ENCODE results near the gene LUZP1.

LUZP1 gene

DNA sequence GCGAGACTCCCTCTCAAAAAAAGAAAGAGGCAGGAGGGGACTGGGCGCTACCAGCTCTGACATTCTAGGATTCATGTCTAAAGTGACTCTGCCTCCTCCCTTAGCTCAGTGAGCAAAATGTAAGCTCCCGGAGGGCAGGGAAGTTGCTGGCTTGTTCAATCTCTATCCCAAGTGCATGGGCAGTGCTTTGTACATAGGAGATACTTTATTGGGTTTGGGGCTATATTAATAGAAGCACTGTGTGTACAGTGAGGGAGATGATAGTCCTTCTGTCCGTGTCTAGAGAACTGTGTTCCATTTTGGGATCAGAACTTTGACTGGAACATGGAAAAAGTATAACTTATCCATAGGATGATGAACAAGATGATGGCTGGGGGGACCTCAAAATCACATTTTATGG, 16.7 kb upstream of the LUZP1 start:
- no peaks in the 10 kb centered on the region for H3K4me1 ChIP-seq (ENCODE audit: control insufficient read depth, insufficient read depth, low read length)

DNA sequence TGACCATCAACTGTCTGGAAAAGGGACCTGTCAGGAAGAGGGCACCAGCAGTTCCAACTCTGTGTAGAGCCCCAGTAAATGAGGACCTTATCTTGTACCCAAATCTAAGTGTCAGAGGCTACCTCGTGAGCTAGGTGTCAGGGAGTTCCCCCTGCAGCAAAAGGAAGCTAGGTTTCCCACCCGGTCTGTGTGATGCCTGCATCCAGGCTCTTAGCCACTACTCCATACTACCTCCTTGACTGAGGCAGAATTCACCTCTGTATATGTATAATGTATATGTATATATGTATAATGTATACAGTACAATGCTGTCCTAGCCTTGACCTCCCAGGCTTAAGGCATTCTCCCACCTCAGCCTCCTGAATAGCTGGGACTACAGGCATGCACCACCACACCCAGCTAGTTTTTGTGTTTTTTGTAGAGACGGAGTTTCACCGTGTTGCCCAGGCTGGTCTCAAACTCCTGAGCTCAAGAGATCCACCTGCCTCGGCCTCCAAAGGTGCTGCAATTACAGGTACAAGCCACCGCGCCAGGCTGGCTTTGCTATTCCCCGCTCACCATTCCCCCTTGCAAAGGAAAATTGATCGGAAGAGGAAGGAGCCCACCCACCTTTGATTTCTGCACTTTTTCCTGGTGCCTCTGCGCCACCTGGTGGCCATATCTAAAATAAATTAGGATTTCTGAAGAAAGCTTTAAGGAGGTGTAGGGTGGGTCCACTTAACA, 15.7 kb upstream of the LUZP1 start:
- no peak overlapping the region for H3K9ac ChIP-seq (ENCODE audit: low read depth, low read length)
- H3K9me3 ChIP-seq (ENCODE audit: control insufficient read depth, insufficient read depth, low read length): no peaks in the 10 kb centered on the region
- no peak overlapping the region for H3K4me3 ChIP-seq (ENCODE audit: low read depth, low read length)
- H3K27me3 ChIP-seq (ENCODE audit: control insufficient read depth, insufficient read depth, low read length): peaks cover 9% of the 10 kb centered on the region
- no peaks in the 10 kb centered on the region for H3K4me1 ChIP-seq (ENCODE audit: control insufficient read depth, insufficient read depth, low read length)
- H3K36me3 ChIP-seq (ENCODE audit: control insufficient read depth, insufficient read depth, low read length): no peaks in the 10 kb centered on the region

More for the DNA sequence above, 16.7 kb upstream of the LUZP1 start:
- no peak overlapping the region for H3K4me3 ChIP-seq (ENCODE audit: low read depth, low read length)
- H3K36me3 ChIP-seq (ENCODE audit: control insufficient read depth, insufficient read depth, low read length): no peaks in the 10 kb centered on the region
- H3K9ac ChIP-seq (ENCODE audit: low read depth, low read length): no peak overlapping the region
- H3K27me3 ChIP-seq (ENCODE audit: control insufficient read depth, insufficient read depth, low read length): peaks cover 5% of the 10 kb centered on the region
- no peaks in the 10 kb centered on the region for H3K9me3 ChIP-seq (ENCODE audit: control insufficient read depth, insufficient read depth, low read length)

DNA sequence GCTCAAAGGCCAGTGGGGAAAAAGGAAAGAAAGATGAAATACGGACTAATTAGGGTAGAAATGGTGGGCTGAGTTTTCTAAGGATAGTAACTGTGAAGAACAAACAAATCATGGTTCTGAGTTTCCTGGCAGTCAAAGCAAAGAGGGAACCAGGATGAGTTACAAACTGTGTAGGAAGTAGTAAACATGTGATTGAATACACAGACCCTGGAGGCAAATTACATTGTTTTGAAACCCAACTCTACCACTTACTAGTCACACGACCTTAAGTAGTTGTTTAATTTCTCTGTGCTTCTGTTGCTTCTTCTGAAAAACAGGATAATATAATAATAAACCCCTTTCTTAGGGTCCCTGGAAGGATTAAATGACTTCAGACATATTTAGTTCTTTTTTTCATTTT, 11.2 kb upstream of the LUZP1 start:
- Histone ChIP-seq H3K4me3 (ENCODE audit: low read depth, low read length) (no peak overlapping the region), H3K9me3 (ENCODE audit: control insufficient read depth, insufficient read depth, low read length) (no peaks in the 10 kb centered on the region), H3K4me1 (ENCODE audit: control insufficient read depth, insufficient read depth, low read length) (no peaks in the 10 kb centered on the region), H3K9ac (ENCODE audit: low read depth, low read length) (no peak overlapping the region), H3K36me3 (ENCODE audit: control insufficient read depth, insufficient read depth, low read length) (no peaks in the 10 kb centered on the region), H3K27me3 (ENCODE audit: control insufficient read depth, insufficient read depth, low read length) (peaks cover 38% of the 10 kb centered on the region)

DNA sequence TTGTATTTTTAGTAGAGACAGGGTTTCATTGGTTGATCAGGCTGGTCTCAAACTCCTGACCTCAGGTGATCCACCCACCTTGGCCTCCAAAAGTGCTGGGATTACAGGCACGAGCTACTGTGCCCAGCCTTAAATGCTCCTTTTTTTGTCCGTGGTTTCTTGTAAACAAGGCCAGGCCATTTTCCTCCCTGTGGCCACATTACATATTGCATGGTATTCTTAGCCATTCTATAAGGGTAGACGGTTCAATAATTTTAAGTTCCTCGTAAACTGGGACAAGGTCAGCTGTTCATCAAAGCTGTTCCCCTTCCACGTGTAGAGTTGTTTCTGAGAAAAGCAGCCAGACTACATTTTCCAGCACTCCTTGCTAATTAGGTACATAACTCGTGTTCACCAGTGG, 10.3 kb upstream of the LUZP1 start:
- H3K4me1 ChIP-seq (ENCODE audit: control insufficient read depth, insufficient read depth, low read length): no peaks in the 10 kb centered on the region

DNA sequence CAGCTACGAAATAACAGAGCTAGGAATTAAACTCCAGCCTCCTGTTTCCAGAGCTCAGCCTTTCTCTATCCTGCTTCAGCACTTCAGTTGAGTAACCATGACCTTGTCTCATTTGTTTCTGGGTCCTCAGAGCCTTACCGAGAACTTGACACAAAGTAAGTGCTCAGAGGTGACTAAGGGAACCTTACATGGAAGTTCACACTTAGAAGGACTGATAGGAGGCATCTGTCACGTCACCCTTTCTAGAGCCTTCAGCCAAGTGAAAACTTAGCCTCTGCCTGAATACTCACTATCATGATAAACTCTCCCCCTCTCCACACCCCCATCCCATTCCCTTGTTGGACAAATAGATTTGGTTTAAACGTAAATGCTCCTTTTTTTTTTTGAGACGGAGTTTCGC, 9.8 kb upstream of the LUZP1 start:
- H3K27me3 ChIP-seq (ENCODE audit: control insufficient read depth, insufficient read depth, low read length): peaks cover 34% of the 10 kb centered on the region
- H3K36me3 ChIP-seq (ENCODE audit: control insufficient read depth, insufficient read depth, low read length): no peaks in the 10 kb centered on the region
- no peaks in the 10 kb centered on the region for H3K9me3 ChIP-seq (ENCODE audit: control insufficient read depth, insufficient read depth, low read length)
- peak overlapping the region; percentile 68 for H3K4me3 ChIP-seq (ENCODE audit: low read depth, low read length)
- H3K9ac ChIP-seq (ENCODE audit: low read depth, low read length): no peak overlapping the region
- no peaks in the 10 kb centered on the region for H3K4me1 ChIP-seq (ENCODE audit: control insufficient read depth, insufficient read depth, low read length)

More for the DNA sequence above, 10.3 kb upstream of the LUZP1 start:
- no peaks in the 10 kb centered on the region for H3K36me3 ChIP-seq (ENCODE audit: control insufficient read depth, insufficient read depth, low read length)
- H3K9me3 ChIP-seq (ENCODE audit: control insufficient read depth, insufficient read depth, low read length): no peaks in the 10 kb centered on the region
- peaks cover 36% of the 10 kb centered on the region for H3K27me3 ChIP-seq (ENCODE audit: control insufficient read depth, insufficient read depth, low read length)
- H3K4me3 ChIP-seq (ENCODE audit: low read depth, low read length): no peak overlapping the region
- no peak overlapping the region for H3K9ac ChIP-seq (ENCODE audit: low read depth, low read length)

DNA sequence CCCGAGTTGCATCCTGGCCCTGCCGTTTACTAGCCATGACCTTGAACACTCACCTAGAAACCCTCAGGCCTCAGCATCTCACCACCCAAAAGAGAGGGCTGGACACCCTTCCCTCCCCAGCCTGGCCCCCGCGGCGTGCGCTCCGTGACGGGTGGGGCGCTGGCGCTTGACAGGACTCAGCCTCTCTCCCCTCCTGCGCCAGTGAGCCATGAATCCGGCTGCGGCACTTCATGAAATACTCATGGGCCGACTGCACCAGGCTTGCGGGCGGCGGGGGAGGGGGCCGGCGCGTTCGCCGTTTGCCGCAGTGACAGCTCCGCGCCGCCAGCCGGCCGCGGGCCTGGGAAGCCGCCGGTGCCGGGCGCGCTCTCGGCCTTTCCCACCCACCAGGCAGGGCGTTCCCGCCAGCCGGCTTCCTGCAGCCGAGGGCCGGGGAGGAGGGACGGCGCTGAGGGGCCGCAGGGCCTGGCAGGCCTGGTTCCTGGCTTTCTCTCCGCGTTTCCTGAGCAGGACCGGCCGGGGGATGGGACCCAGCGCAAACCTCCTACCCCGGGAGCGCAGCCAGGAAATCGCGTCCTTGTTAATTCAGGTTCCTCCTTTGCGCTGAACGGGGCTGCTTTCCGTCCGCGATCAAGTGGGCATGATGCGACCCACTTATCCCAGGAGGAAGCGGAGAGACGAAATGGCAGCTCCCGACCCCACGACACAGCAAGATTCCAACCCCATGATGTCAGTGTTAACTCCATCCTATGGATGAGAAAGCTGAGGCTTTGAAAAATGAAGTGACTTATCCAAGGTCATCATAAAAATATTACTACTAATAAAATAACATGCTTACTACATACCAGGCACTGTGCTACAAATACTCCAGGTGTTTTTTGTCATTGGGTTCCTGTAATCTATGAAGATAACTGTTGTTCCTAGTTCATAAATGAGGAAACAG, 9.1 kb upstream of the LUZP1 start:
- Histone ChIP-seq H3K4me1 (ENCODE audit: control insufficient read depth, insufficient read depth, low read length) (no peaks in the 10 kb centered on the region), H3K27me3 (ENCODE audit: control insufficient read depth, insufficient read depth, low read length) (peaks cover 34% of the 10 kb centered on the region), H3K9me3 (ENCODE audit: control insufficient read depth, insufficient read depth, low read length) (no peaks in the 10 kb centered on the region), H3K9ac (ENCODE audit: low read depth, low read length) (no peak overlapping the region), H3K36me3 (ENCODE audit: control insufficient read depth, insufficient read depth, low read length) (no peaks in the 10 kb centered on the region), H3K4me3 (ENCODE audit: low read depth, low read length) (peak overlapping the region; percentile 68)

DNA sequence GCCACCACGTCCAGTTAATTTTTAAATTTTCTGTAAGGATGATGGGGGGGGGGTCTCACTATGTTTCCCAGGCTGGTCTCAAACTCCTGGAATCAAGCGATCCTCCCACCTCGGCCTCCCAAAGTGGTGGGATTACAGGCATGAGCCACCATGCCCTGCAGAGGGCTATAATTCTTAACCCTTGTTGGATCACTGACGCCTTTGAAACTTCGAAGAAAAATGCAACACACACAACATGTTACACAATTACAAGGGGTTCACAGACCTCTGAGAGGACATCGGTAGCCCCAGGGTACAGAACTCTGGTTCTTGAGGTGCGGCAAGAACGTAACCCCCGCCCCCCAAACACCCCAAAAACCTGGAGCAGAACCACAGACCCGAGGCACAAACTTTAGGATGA, 8.4 kb upstream of the LUZP1 start:
- Histone ChIP-seq H3K4me1 (ENCODE audit: control insufficient read depth, insufficient read depth, low read length) (no peaks in the 10 kb centered on the region), H3K36me3 (ENCODE audit: control insufficient read depth, insufficient read depth, low read length) (no peaks in the 10 kb centered on the region), H3K9me3 (ENCODE audit: control insufficient read depth, insufficient read depth, low read length) (no peaks in the 10 kb centered on the region), H3K4me3 (ENCODE audit: low read depth, low read length) (peak overlapping the region; percentile 68), H3K27me3 (ENCODE audit: control insufficient read depth, insufficient read depth, low read length) (peaks cover 34% of the 10 kb centered on the region), H3K9ac (ENCODE audit: low read depth, low read length) (no peak overlapping the region)

DNA sequence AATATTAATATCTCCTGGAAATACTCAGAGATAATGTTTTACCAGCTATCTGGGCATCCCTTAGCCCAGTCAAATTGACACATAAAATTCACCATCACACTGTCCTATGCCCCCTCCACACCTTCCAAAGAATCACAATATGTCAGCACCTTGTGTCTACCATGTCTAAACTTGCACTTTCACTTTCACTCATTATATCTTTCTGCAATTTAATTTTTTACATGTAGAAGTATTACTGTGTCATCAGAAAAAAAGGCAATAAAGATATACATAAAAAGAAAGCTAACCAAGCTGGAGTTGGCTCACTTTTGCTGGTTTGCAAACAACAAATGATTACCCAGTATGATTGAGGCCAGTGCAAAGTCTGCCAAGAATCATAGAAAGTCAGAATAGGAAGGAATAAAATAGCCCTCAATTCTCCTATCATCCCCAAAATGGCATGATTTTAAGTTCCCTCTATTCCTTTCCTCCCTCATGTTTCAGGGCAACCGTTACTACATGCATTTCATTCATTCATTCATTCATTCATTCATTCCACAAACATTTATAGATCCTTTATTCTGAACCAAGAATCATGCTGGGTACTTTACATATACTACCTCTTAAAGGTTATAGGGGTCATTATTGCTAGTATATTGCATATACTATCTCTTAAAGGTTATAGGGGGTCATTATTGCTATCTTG, 5.9 kb upstream of the LUZP1 start:
- H3K9me3 ChIP-seq (ENCODE audit: control insufficient read depth, insufficient read depth, low read length): no peaks in the 10 kb centered on the region
- peaks cover 31% of the 10 kb centered on the region for H3K27me3 ChIP-seq (ENCODE audit: control insufficient read depth, insufficient read depth, low read length)
- H3K9ac ChIP-seq (ENCODE audit: low read depth, low read length): no peak overlapping the region
- H3K4me3 ChIP-seq (ENCODE audit: low read depth, low read length): no peak overlapping the region
- H3K4me1 ChIP-seq (ENCODE audit: control insufficient read depth, insufficient read depth, low read length): no peaks in the 10 kb centered on the region
- H3K36me3 ChIP-seq (ENCODE audit: control insufficient read depth, insufficient read depth, low read length): no peaks in the 10 kb centered on the region

DNA sequence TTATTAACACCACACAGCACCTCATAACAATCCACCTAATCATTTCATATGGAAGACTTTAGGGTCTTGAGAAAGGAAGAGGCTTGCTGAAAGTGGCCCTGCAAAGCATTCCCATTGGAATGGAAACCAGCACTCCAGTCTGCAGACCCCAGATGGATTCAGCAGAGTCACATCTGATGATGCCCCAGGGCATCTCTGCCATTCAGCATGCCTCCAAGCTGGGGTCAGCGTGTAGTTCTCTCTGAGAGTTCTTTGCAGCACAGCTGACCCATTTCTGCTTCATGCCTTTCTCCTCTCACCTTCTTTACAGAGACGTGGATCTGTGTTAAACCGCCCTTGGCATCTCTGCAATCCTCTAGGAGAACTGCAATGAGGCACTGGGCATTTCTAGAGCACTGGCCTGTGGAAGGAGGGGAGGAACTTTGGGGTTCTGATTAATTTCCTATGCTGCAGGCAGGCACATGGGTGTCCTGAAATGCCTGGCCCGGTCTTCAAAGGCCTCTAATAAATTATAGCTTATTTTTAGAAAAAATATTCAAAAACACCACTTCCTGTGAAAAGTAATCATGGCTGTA, 2.6 kb upstream of the LUZP1 start:
- Histone ChIP-seq H3K36me3 (ENCODE audit: control insufficient read depth, insufficient read depth, low read length) (no peaks in the 10 kb centered on the region), H3K4me3 (ENCODE audit: low read depth, low read length) (no peak overlapping the region), H3K9ac (ENCODE audit: low read depth, low read length) (no peak overlapping the region), H3K9me3 (ENCODE audit: control insufficient read depth, insufficient read depth, low read length) (no peaks in the 10 kb centered on the region), H3K27me3 (ENCODE audit: control insufficient read depth, insufficient read depth, low read length) (peaks cover 2% of the 10 kb centered on the region), H3K4me1 (ENCODE audit: control insufficient read depth, insufficient read depth, low read length) (no peaks in the 10 kb centered on the region)

DNA sequence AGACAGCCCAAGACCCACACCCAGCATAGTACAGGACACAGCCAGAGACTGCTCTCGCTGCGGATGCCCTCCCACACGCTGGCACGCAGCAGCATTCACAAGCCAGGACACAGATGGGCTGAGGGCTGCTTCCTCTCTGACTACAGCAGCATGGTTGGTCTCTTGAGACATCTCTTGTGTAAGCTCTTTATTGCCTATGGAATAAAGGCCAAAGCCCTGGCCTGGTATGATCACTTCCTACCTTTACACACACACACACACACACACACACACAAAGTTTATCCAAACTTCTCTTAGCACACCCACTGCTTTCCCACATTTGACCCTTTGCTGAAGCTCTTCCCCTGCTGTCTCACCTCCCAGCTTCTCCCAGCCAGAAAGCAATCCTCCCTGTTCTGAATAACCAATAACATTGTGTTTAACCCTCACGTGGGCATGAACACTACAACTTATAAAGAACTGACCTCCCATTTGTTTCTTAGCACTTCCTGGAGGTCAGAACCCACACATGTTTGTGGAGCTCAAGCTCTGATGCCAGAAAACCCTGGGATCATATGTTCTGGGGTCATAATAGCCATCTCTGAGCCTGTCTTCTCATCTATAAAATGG, 1.2 kb upstream of the LUZP1 start:
- Histone ChIP-seq H3K9me3 (ENCODE audit: control insufficient read depth, insufficient read depth, low read length) (no peaks in the 10 kb centered on the region), H3K9ac (ENCODE audit: low read depth, low read length) (no peak overlapping the region), H3K4me3 (ENCODE audit: low read depth, low read length) (no peak overlapping the region)

DNA sequence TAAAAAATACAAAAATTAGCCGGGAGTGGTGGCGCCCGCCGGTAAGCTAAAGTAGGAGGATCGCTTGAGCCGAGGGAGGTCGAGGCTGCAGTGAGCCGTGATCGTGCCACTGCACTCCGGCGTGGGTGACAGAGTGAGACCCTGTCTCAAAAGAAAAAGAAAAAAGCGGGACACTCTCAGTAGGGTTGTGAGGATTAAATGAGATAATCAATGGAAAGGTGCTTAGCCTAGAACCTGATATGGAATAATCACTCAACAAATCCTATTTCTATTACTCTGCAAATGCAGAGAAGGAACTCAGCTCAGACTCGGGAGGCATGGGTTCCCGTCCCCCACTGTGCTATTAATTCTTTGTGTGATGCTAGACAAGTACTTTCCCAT, 529 bp upstream of the LUZP1 start:
- H3K36me3 ChIP-seq (ENCODE audit: control insufficient read depth, insufficient read depth, low read length): no peaks in the 10 kb centered on the region
- no peaks in the 10 kb centered on the region for H3K9me3 ChIP-seq (ENCODE audit: control insufficient read depth, insufficient read depth, low read length)
- H3K4me3 ChIP-seq (ENCODE audit: low read depth, low read length): peak overlapping the region; percentile 73
- peaks cover 3% of the 10 kb centered on the region for H3K4me1 ChIP-seq (ENCODE audit: control insufficient read depth, insufficient read depth, low read length)
- H3K9ac ChIP-seq (ENCODE audit: low read depth, low read length): peak overlapping the region; percentile 47
- H3K27me3 ChIP-seq (ENCODE audit: control insufficient read depth, insufficient read depth, low read length): no peaks in the 10 kb centered on the region

More for the DNA sequence above, 1.2 kb upstream of the LUZP1 start:
- H3K36me3 ChIP-seq (ENCODE audit: control insufficient read depth, insufficient read depth, low read length): no peaks in the 10 kb centered on the region
- peaks cover 3% of the 10 kb centered on the region for H3K4me1 ChIP-seq (ENCODE audit: control insufficient read depth, insufficient read depth, low read length)
- no peaks in the 10 kb centered on the region for H3K27me3 ChIP-seq (ENCODE audit: control insufficient read depth, insufficient read depth, low read length)
